Measurements from ENCODE around the gene RBM33.
"Not testable (repeated sequence)": the region's sequence is repeated elsewhere in the genome, so short reads cannot be mapped to it uniquely, and the experiment has no call there.

RBM33 gene

DNA sequence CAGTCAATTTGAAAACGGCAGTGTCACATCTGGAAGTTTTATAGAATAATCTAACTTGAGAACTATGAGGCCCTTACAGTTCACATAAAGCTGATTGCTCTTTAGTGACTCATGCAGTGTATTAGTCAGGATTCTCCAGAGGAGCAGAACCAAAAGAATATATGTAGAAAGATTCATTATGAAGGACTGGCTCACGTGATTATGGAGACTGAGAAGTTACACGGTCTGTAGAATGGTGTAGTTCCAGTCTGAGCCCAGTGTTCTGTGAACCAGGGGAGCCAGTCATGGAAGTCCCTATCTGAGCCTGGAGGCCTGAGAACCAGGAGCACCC lies 21.5 kb downstream of the RBM33 start:
- peak; percentile 14 for DNase-seq

DNA sequence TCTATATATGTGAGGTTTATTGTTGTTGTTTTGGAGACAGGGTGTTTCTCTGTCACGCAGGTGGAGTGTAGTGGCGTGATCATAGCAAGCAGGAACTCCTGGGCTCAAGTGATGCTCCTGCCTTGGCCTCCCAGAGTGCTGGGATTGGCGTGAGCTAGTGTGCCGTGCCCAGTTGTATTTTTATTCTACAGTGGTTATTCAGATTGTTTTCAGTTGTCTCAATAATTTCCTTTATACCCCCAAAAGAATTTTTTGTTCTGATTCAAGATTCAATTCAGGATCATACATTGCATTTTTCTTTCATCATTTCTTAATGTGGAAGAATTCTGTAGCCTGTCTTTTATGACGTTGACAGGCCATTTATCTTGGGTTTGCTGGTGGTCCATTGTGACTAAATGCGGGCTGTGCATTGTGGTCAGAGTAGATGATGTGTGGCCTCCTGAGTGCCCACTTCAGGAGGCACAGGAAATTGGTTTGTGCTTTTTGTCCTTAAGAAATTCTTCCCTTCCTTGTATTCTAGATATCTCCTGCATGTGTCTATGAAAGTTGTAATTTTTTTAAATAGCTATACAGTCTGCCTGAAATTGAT lies 22.9 kb downstream of the RBM33 start:
- DNase-seq = no peak

DNA sequence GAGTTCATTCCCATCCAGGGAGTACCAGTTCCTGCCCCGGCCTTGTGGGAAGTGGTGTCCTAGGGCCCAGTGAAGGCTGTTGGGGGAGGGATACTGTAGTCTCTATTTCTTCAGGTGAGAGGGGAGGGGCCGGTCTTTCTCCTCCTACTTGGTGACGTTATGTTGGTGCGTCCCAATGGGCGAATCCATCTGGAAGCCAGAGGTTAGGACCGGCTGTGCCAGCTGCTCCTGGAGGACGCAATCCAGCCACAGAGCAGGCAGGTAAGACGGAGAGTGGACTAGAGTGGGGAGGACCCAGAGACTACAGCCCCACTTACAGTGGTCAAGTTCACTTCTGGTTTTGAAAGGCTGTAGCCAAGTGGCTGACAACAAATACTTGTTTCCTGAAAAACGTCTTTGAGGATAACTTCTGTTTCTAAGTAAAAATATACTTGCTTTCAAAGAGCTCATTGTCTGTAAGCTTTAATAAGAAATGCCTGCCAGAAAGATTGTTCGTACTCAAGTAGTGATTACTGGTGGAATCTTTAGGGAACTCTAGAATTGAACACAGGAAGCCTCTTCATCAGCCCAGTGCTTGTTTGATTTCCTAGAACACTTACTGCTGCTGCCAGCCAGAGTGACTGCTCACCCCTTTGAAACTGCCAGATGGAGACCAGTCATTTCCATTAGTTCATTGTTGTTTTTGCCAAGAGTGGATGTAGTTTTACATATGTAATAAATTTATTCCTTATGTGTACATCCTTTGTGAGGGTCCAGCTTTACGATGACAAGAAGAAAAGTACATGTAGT lies 25.4 kb downstream of the RBM33 start:
- DNase-seq = no peak

DNA sequence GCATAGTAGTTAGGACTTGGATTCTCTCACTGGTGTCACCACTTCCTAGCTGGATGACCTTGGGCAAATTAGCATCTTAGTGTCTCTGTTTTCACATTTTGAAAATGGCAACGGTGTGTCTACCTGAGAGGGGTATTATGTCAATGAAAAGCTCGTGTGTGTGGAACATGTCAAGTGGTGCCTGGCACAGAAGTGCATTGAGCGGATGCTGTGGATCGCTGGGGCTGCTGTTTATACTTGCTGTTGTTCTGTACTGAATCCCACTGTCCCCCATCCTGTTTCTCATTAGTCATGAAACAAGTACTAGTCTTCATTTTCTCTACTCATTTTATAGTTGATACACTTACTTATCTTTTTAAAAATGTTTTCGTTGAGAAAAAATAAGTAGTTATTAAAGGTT lies 26.1 kb downstream of the RBM33 start:
- DNase-seq = no peak

DNA sequence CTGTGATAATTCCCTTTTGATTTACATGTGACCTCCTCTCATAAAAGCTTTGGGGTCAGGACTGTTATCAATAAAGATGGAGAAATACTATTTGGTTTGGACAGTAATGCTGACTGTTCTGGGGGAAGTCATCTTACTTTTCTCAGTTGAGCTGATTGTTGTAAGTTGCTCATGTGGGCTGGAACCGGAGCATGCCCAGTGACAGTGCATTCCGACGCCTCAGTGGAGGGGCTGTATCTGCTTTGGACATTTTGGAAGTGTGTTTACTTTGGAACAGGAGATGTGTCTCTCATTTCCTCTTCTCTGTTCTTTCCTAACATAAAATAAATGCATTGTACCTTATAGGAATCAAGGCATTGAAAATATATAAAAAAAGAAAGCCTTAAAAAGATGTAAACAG lies 30.1 kb downstream of the RBM33 start:
- DNase-seq = no peak

DNA sequence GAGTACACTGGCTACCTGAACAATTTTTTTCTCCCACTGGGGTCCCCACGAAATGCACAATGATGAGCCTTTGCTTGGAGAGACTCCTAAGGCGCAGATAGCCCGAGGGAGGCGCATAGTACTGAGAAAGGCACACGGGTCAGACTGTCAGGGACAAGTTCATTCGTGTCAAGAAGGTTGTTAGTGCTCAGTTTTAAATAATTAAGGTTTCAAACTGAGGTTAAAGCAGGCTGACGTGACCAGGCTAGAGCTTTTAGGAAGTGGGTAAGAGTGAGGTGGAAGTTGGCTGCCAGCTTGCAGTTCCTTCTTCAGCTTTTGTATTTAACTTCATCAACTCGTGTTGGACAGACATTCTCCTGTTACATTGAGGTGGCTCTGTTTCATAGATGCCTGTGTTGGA lies 31.6 kb downstream of the RBM33 start:
- DNase-seq = no peak

DNA sequence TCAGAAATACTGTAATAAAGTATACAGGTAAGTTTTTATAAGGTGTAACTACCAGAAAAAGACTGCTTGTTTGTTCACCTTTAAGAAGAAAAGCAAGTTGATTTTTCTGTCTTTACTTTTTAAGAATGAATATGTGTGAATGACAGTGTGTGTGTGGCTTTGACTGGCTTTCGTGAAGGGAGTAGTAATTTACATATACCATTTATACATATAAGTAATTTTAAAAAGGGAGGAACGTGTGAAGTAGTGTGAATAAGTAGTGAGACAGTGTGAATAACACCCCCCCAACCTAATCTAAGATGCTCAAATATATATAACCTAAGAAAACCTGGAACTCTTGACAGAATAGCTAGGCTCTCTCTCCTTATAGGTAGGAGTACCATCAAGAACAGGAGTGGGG lies 33.2 kb downstream of the RBM33 start:
- DNase-seq = no peak

DNA sequence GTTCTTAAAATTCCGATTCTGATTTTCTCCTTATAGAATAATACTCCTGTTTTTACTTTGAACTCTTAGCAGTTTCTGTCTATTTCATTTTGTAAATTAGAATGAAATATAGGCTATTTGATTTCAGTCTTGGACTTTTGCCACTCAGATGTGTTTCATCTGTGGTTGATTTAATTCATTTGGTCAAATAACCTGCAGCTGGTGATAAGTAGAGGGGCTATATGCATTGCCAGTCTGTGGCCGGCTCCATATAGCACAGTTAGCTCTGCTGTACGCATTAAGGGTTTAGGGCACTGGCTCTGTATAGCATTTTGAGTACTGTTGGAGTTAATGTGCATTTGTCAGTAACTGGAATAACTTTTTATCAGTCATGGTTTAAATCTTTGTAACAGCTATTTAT lies 35.7 kb downstream of the RBM33 start:
- no peak for DNase-seq

DNA sequence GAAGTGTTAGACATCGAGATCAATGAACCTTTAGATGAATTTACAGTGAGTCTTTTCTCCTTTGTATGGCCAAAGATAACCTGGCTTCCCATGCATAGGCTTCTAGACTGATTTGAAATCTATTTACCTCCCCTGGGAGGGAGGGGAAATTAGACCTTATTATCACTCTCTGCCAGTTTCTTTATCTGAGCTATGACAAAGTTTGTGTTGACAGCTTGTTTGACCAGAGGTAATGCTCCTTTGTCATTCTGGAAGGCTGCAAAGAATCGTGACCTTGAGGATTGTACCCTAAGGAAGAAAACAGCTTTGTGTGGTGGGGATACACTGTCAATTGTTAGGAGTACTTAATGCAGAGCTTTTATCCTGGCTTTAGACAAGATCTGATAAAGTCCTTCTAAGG lies 36.4 kb downstream of the RBM33 start:
- no peak for DNase-seq

DNA sequence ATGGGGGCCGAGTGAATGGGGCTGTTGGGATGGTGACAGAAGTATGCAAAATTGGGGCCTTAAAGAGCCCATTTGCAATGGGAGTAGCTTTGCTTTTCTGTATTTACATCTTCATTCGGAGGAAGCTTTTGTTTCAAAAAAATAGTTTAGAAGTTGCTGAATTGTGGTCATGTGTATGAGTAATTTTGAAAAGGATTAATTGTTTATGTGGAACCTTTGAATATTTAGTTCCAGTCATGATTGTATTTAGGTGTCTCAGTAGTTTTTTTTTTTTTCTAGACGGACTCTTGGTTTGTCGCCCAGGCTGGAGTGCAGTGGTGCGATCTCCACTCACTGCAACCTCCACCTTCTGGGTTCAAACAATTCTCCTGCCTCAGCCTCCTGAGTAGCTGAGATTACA lies 37.2 kb downstream of the RBM33 start:
- no peak for DNase-seq

DNA sequence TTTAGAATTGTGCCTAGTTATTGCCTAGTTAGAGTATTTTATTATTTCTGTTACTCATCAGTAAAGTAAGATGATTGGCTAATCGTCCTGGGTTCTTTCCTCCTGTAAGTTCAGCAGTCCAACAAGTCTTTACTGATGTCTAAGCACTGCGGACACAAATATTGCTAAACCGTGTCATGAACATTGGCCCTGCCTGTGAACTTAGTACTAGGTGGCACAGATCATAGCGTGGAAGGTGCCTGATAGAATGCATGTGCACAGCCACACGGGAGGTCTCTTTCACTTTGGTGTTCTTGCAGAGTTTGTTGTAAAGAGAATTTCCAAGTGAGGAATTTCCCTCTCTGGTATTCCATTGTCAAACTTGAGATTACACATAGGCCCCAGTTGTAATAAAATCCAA lies 38.0 kb downstream of the RBM33 start:
- no peak for DNase-seq

DNA sequence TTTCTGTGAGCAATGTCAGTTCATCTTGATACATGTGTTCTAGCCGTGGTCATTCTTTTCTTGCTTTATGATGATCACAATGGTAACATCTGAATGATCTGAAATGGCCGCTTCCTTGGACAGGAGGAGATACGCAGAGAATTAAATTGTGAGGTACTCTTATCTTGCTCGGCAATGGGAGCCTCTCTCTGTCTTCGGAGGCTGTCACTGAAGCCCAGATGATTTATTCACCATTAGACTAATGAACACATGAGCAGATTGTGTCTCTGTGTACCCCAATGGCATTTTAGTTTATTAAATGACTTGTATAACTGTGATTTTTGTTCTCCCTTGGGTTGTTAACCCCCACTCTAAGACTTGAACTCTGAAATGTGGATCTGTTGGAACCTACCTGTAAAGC lies 38.6 kb downstream of the RBM33 start:
- DNase-seq = no peak

DNA sequence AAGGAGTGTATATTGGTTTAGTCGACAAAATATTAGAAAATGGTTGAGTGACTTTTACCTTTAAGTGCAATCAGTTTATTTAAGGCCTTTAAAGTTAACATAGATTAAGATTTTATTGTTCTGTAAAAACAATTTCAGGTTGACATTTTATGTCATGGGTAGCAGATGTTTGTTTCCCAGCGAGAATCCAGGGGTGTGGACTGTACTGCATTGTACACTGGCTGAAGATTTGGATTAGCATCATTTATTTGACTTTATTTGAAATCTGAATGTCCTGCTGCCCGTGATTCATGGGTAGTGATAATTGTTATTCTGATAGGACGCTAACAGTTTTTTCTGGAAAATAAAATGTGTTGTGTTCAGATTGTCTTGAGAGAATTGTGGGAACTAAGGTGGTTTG lies 39.3 kb downstream of the RBM33 start:
- no peak for DNase-seq

DNA sequence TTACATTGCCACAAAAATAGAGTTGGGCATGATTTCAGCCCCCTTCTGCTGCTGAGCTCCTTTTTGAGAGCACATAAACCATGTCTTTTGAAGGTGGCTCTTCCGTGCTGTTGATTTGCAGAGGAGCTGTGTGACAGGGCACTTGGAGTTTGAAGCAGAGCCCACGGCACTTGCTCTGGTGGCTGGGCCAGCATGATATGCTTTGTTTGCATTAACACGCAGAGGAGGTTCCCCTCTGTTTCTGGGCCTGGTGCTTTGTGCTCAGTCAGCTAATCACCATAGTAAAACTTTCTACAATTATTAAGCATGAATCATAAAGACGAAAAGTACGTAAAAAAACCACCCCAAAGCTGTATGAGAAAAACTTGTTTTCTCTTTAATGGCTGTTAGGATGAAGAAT lies 40.1 kb downstream of the RBM33 start:
- DNase-seq = no peak

DNA sequence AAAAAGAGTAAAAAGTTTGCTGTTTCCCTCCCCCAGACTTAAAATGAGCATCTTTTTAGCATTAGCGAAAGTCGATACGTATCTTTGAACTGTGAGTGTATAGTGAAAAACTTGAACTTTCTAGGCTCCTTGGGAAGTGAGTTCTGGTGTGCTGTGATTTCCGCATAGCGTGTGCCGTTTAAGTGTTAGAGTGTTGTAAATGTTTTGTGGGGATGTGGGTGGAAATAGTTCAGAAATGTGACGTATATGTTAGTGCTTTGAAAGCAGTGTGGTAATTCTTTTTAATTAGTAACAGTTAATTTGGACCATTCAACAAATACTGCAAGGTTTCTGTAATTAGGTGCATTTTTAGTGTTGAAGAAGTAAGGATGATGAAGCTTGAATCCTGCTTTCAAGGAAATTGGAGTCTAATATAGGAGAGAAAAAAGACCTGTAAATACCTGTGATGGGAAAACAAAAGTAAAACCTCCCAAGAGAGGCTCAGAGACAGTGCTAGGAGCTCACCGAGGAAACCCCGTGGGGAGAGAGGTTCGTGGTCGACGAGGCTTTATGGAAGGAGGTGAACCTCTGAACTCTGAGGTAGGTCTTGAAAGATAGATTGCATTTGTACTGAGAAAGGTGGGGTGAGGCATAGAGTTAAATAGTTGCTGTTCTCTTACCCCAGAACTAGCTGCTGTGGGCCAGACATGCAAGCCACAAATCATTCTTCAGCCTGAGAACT lies 40.8 kb downstream of the RBM33 start:
- DNase-seq = no peak

DNA sequence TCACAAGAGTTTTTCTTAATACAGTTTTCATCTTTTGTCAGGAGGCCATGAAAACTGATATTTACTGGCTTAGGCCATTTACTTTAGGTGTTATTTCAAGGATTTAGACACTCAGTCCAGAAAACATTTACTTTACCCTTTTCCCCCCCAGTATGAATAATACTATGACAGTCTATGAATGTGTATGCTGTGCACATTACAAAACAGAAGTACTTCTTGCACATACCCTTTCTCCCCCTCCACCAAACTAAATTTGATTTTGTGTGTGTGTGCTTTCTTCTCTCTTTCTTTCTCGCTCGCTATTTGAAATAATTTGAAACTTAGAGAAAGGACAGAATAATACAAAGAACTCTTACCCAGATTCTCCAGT lies 41.3 kb downstream of the RBM33 start:
- no peak for DNase-seq

DNA sequence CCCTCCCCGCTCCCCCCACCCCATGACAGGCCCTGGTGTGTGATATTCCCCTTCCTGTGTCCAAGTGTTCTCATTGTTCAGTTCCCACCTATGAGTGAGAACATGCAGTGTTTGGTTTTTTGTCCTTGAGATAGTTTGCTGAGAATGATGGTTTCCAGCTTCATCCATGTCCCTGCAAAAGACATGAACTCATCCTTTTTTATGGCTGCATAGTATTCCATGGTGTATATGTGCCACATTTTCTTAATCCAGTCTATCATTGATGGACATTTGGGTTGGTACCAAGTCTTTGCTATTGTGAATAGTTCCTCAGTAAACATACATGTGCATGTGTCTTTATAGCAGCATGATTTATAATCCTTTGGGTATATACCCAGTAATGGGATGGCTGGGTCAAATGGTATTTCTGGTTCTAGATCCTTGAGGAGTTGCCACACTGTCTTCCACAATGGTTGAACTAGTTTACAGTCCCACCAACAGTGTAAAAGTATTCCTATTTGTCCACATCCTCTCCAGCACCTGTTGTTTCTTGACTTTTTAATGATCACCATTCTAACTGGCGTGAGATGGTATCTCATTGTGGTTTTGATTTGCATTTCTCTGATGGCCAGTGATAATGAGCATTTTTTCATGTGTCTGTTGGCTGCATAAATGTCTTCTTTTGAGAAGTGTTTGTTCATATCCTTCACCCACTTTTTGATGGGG lies 42.3 kb downstream of the RBM33 start:
- not testable (repeated sequence) for DNase-seq

DNA sequence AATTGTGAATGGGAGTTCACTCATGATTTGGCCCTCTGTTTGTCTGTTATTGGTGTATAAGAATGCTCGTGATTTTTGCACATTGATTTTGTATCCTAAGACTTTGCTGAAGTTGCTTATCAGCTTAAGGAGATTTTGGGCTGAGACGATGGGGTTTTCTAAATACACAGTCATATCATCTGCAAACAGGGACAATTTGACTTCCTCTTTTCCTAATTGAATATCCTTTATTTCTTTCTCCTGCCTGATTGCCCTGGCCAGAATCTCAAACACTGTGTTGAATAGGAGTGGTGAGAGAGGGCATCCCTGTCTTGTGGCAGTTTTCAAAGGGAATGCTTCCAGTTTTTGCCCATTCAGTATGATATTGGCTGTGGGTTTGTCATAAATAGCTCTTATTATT lies 43.8 kb downstream of the RBM33 start:
- not testable (repeated sequence) for DNase-seq

DNA sequence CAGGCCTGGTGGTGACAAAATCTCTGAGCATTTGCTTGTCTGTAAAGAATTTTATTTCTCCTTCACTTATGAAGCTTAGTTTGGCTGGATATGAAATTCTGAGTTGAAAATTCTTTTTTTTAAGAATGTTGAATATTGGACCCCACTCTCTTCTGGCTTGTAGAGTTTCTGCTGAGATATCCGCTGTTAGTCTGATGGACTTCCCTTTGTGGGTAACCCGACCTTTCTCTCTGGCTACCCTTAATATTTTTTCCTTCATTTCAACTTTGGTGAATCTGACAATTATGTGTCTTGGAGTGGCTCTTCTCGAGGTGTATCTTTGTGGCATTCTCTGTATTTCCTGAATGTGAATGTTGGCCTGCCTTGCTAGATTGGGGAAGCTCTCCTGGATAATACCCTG lies 46.2 kb downstream of the RBM33 start:
- not testable (repeated sequence) for DNase-seq

DNA sequence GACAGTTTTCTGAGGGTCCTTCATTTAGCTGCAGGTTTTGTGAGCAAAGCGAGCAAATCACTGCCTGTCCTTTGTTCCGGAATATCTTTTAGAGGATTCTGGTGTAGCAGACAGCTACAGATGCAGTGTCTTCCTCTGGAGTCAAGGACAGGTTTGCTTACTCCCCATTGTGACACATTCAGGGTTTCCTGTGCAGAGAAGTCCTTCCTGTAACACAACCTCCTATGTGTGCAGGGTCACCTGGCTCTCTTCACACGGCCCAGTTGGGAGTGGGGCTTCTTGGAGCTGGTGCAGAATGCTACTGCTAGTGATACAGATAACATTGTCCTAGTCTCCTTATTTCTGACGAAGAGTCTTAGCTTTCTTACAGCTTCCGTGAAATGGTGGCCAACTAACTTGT lies 47.9 kb downstream of the RBM33 start:
- no peak for DNase-seq

DNA sequence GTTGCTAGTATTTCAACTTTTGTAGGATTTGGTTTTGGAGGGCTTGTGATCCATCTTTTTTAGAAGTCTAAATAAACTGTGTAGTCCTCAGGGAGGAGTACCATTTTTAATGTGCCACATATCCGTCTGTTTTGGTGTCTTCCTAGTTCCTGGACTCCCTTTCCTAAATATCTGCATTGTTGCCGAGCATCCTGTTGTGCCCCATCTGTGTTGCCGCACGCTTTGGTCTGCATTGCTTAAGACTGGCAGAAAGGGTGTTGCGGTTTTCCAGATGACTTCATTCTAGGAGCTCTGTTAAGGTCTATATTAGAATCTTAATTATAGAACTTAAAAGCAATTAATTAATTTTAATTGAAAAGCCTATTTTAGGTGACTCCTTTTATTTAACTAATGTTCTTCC lies 49.4 kb downstream of the RBM33 start:
- no peak for DNase-seq

DNA sequence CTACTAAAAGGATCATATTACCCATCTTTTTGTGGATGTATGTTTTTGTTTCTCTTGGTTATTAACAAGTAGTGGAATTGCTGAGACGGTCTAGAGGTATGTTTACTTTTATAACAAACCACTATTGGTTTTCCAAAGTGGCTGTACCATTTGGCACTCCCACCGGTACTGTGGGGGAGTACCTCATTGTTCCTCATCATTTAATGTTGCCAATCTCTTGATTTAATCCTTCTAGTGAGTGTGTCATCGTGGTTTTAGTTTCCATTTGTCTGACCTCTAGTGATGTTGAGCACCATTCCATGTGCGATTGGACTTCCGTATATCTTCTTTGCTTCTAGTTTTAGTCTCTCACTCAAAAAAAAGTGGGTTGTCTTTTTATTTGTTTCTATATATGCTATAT lies 50.4 kb downstream of the RBM33 start:
- DNase-seq = no peak

DNA sequence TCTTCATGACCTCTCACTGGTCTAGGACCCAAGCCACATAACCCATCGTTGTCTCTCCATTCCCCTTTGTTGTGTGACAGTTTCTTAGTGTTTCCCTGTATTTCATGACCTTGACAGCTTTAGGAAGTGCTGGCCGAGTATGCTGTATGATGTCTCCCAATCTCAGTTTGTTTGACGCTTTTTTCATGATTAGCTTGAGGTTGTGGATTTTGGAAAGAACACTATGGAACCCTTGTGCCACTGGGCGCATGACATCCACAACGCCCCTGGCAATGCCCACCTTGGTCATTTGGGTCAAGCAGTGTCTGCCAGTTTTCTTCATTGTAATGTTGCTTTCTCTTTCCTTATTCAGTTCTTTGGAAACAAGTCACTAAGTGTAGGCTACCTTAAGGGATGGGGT lies 52.3 kb downstream of the RBM33 start:
- no peak for DNase-seq

DNA sequence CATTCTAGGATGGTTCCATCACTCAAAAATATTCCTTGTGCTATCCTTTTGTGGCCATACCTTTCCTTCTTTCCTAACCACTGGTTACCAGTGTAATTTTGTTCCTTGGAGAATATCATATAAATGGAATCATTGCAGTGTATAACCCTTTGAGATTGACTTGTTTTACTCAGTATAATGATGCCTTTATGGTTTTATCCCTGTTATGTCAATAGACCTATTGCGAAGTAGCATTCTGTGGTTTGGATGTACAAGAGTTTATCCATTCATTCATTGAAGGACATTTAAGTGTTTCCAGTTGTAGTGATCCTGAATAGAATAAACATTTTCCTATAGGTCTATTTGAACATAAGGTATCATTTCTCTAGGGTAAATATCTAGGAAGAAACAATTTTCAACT lies 54.2 kb downstream of the RBM33 start:
- no peak for DNase-seq

All from SIG-M5 (cell line).